Bronchial epithelial cell (primary cell): ENCODE data around the gene MGAT4A. TPM values are rescaled to one million over a fixed set of nuclear protein-coding genes. Genes with fewer than 3 reads are reported as not detected.

Experiments used
- DNase-seq: peaks from one replicate; pipeline ENCODE4 v3.0.0-alpha.2; 2010; ENCODE audit warnings: low read depth
- FAIRE-seq: peaks from 2 replicates; lab custom pipeline; 2011; peaks lifted over from hg19 to GRCh38; lab: Jason Lieb, UNC
- H3K27me3 ChIP-seq: 2 replicates; pipeline ENCODE4 v1.5.1; 2011; ENCODE audit warnings: low read length; ENCODE audit not compliant: control insufficient read depth, insufficient read depth
- H3K36me3 ChIP-seq: 2 replicates; pipeline ENCODE4 v1.5.1; 2011; ENCODE audit warnings: low read length; ENCODE audit not compliant: control insufficient read depth, insufficient read depth
- H3K4me3 ChIP-seq: 2 replicates; pipeline ENCODE4 v1.5.1; 2011; ENCODE audit warnings: mild to moderate bottlenecking, low read depth, low read length, control low read depth
- CTCF ChIP-seq: IDR thresholded peaks from 2 replicates; pipeline ENCODE4 v1.5.1; 2011; ENCODE audit warnings: mild to moderate bottlenecking, moderate library complexity, low read length, control low read depth, inconsistent platforms; ENCODE audit not compliant: insufficient read depth, severe bottlenecking
- total RNA-seq: library from RNA; depleted of rRNA; stranded (reverse); fragments of >200 nt; gene quantifications from 2 replicates; pipeline ENCODE4 v1.2.1, GENCODE V29; 2014

The MGAT4A gene
- total RNA-seq, 1 donor from 2014 or later, result 3.9 TPM

DNA sequence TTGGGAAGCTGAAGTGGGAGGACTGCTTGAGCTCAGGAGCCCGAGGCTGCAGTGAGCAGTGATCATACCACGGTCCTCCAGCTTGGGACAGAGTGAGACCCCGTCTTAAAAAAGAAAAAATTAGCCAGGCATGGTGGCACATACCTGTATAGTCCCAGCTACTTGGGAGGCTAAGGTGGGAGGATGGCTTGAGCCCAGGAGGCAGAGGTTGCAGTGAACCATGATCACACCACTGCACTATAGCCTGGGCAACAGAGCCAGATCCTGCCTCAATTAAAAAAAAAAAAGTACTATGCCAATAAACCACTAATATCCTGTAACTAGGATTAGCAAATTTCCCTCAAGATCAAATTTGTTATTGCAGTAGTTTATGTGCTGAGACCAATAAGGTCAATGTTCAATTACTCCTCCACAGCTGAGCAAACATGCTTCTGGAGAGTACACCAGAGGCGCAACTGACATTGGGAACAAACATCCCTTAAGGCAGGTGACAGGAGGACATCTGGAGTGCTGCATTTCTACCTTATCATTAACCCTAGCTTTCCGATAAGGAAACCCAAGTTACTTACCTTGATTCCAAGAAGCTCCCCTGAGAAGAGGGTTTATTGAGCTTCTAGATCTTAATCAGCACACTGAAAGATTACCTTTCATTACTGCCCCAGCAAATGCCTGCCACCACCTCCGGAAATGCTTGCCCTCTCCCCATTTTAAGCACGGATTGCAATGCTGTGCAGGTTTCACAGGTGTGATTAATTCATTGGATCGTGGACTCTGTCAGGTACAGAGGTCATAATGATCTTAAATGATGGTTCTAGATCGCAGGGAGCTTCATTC, 26.2 kb downstream of the MGAT4A start:
- DNase-seq, result no peak
- TF ChIP-seq CTCF, result no peak
- no peak for FAIRE-seq
- Histone ChIP-seq H3K36me3 (no peaks in the 10 kb centered on the region), H3K27me3 (peaks cover 4% of the 10 kb centered on the region), H3K4me3 (no peak overlapping the region)

GRCh38 chr2:98703738-98704137, 27.2 kb downstream of the MGAT4A start:
- Histone ChIP-seq H3K4me3 (no peak overlapping the region), H3K36me3 (no peaks in the 10 kb centered on the region), H3K27me3 (no peaks in the 10 kb centered on the region)
- FAIRE-seq, result no peak
- no peak for DNase-seq
- no peak for TF ChIP-seq CTCF

DNA sequence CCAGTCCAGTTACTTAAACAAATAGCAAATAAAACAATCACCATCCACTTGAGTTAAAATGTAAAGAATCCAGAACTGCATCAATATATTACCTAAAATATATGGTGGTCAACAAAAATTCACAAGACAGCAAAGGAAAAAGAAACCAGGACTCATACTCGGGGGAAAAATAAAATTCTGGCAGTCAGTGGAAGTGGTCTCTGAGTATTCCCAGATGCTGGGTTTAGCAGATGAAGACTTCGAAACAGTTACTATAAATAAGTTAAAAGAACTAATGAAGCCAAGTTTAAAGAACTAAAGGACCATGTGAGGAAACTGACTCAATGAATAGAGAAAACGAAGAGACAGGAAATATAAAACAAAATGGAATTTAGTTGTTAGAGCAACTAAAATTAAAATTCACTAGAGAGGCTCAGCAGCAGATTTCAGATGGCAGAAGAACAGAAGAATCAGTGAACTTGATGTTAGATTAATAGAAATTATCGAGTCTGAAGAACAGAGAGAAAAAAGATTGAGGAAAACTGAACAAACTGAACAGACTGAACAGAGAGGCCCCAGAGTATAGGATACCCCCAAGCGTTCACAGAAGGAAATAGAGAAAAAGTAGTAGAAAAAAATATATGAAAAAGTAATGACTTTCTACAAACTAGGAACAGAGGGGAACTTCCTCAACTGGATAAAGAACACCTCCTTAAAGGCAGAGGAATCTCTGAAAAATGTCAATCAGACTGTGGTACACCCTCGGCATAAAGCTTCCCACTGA, 27.9 kb downstream of the MGAT4A start:
- no peak for FAIRE-seq
- Histone ChIP-seq H3K36me3 (no peaks in the 10 kb centered on the region), H3K4me3 (no peak overlapping the region), H3K27me3 (no peaks in the 10 kb centered on the region)
- no peak for TF ChIP-seq CTCF
- no peak for DNase-seq

GRCh38 chr2:98702127-98702802, 28.7 kb downstream of the MGAT4A start:
- Histone ChIP-seq H3K36me3 (no peaks in the 10 kb centered on the region), H3K4me3 (no peak overlapping the region), H3K27me3 (no peaks in the 10 kb centered on the region)
- no peak for FAIRE-seq
- no peak for DNase-seq
- no peak for TF ChIP-seq CTCF

GRCh38 chr2:98701230-98701629, 29.7 kb downstream of the MGAT4A start:
- H3K4me3 ChIP-seq, result no peak overlapping the region
- FAIRE-seq, result no peak
- no peak for TF ChIP-seq CTCF
- no peaks in the 10 kb centered on the region for H3K36me3 ChIP-seq
- no peaks in the 10 kb centered on the region for H3K27me3 ChIP-seq
- peak; percentile 28 for DNase-seq
